ENCODE measurements around the gene NOX5. TPM values are rescaled to one million over a fixed set of nuclear protein-coding genes. Genes with fewer than 3 reads are reported as not detected.
"Not testable (repeated sequence)": the region's sequence is repeated elsewhere in the genome, so short reads cannot be mapped to it uniquely, and the experiment has no call there.

Gene NOX5
- total RNA-seq, 1 experiment from 2014 or later = not detected

DNA sequence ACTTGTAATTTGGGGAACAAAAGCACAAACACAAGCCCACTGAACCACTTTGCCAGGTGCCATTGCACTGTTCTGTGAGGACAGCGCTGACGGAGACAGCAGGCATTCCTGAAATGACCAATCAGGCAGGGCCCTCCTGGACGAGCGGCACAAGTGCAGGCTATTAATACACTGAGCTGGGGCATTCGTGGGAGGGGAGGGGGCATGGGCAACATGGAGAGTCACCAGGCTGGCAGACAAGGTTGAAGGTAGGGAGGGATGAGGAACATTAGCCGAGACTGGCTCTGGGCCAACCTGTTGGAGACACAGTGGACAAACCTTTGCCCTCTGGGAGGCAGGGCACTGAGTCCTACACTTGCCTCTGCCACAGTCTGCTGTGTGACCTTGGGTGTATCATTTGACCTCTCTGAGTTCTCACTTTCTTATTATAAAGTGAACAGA lies 45.6 kb downstream of the NOX5 start:
- no peak overlapping the region for H3K4me3 ChIP-seq
- H3K9me3 ChIP-seq = no peaks in the 10 kb centered on the region
- H3K36me3 ChIP-seq = no peaks in the 10 kb centered on the region
- H3K27me3 ChIP-seq = no peaks in the 10 kb centered on the region
- DNase-seq = no peak

DNA sequence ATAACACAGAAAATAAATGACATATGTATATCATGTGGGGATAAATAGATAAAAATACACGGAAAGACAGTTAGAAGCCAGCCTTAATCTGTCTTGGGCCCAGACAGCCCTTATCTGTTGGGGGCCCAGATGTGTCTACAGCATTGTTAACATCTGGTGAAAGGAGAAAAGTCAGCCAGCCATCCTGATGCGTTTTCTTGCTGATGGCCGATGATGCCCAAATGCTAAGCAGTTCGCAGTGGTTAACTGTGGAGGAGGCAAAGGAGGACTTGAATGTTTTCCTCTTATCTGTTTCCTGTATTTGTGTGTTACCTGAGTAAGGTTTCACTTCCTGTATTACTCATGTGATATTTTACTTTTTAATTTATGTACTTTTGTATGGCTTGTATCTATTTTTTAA lies 46.2 kb downstream of the NOX5 start:
- Histone ChIP-seq H3K9me3 (no peaks in the 10 kb centered on the region), H3K27me3 (no peaks in the 10 kb centered on the region), H3K36me3 (no peaks in the 10 kb centered on the region), H3K4me3 (no peak overlapping the region)
- DNase-seq = no peak

DNA sequence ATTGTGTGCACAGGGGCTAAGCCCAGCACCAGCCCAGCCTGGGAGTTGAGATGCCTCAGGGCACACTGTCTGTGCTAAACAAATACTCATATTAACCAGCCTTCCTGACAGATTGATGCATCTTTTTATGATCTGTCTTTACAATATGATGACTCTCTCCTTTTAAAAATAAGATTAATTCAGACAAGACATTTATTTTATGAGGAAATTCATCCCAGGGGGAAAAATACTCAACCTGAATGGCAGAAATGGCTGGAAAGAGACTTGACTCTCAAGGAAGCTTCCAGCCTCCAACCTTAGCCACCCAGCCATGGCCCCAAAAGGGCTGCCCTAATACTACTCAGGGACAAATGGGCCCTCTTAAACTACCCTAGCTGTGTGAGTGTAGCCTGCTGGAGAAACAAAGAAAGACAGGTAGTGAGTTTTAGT lies 46.9 kb downstream of the NOX5 start:
- Histone ChIP-seq H3K9me3 (no peaks in the 10 kb centered on the region), H3K27me3 (no peaks in the 10 kb centered on the region), H3K36me3 (no peaks in the 10 kb centered on the region), H3K4me3 (no peak overlapping the region)
- DNase-seq = no peak

DNA sequence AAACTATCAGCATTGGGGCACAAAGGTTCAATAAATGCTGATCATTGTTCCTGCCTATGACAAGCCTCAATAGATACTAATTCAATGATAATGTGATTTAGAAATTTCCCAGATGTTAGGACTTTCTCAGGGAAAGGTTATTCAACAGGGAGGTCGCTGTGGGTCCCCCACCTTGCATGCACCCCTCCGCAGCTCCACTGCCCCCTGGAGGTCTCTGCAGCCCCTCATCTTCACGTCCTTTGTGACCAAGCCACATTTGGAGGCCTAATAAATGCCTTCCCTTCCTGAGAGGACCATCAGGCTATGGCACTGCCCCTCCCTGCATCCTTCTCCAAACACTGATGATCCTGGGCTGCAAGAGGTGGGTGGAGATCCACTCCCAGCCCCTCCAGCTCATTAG lies 50.2 kb downstream of the NOX5 start:
- no peak for DNase-seq
- Histone ChIP-seq H3K36me3 (no peaks in the 10 kb centered on the region), H3K9me3 (no peaks in the 10 kb centered on the region), H3K27me3 (no peaks in the 10 kb centered on the region), H3K4me3 (no peak overlapping the region)

DNA sequence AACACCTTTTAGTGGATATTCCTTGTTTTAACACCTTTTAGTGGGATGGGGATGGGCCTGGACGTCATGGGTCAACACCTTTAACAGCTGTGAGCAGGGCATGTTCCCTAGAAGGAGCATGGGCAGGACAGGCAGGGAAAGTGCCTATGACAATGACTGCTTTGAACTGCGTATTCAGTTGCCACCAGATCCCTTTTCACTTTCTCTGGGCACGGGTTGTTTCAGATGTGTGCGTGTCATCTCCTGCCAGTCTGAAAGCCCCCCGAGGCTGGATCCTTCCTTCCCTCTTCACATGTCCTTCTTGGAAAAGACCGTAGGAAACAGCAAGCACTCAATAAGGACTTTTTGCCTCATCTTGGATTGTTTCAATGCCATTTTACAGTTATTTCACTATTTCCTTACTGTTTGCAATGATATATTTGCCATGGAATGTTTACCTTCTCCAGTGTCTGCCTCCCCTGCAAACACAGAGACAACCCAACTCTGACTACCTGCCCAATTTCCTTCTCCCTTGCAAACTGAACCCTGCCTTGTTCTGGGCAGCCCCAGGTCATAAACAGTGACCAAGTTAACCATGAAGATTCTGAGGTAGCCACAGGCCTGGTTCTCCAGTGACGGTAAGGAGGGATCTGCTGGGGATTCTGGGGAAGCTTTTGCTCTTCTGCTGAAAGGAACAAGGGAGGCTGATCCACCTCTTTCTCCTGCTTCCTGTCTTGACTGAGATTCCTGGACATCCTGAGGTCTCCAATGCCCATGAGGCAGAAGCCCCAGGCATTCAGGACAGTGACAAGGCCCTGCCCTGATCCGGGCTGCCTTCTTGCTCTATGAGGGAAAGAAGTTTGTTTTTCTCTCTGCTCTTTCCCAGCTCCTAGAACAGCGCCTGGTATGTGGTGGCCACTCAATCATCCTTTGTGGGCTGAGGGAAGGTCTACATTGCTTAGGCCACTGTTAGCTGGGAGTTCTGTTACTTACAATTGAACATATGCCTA lies 51.8 kb downstream of the NOX5 start:
- Histone ChIP-seq H3K9me3 (no peaks in the 10 kb centered on the region), H3K4me3 (no peak overlapping the region), H3K36me3 (no peaks in the 10 kb centered on the region), H3K27me3 (no peaks in the 10 kb centered on the region)
- no peak for DNase-seq

DNA sequence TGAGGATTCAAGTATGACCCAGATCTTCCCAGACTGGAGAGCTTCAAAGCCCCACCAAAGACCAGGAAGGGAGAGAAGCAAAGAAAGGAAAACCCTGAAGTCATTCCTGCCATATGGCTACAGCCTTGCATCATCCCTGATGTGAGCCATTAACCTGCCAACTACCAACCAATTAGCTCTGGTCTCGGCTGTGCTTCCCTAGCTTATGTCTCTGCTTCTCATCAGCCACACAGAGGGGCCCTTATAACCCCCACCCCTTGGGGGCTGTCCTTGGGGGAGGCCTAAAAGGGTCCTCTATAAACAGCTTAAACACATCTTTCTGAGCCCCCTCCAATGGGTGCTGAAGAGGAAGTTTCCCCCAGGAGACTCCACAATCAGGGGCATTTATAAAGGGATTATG lies 52.8 kb downstream of the NOX5 start:
- H3K4me3 ChIP-seq = no peak overlapping the region
- H3K27me3 ChIP-seq = no peaks in the 10 kb centered on the region
- no peaks in the 10 kb centered on the region for H3K36me3 ChIP-seq
- H3K9me3 ChIP-seq = peaks cover under 1% of the 10 kb centered on the region; the same call in 1 of the 2 replicates
- DNase-seq = no peak

DNA sequence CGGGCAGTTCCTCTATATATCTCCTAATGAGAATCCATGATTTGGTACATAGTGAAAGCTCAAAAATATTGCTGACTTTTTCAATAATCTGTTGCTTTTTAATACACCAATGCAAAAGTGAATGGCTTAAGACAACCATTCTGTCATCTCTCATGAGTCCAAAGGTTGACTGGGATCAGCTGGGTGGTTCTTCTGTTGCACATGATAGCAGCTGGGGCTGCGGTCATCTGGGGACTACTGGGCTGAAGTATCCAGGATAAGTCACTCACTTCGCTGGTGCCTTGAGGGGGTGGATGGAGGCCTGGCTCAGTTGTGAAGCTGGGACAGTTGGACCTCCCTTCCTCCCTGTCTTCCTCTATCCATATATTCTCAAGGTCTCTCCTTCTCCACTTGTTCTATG lies 53.7 kb downstream of the NOX5 start:
- no peak for DNase-seq
- peaks cover 3% of the 10 kb centered on the region; the same call in 1 of the 2 replicates for H3K9me3 ChIP-seq

DNA sequence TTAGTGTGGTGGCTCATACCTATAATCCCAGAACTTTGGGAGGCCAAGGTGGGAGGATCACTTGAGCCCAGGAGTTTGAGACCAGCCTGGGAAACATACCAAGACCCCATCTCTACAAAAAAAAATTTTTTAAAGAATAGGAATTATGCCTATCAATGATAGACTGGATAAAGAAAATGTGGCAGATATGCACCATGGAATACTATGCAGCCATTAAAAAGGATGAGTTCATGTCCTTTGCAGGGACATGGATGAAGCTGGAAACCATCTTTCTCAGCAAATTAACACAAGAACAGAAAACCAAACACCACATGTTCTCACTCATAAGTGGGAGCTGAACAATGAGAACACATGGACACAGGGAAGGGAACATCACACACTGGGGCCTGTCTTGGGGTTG lies 54.8 kb downstream of the NOX5 start:
- not testable (repeated sequence) for H3K9me3 ChIP-seq, H3K36me3 ChIP-seq, H3K27me3 ChIP-seq, H3K4me3 ChIP-seq, DNase-seq

More for the DNA sequence above, 53.7 kb downstream of the NOX5 start:
- no peak overlapping the region for H3K4me3 ChIP-seq
- H3K36me3 ChIP-seq = no peaks in the 10 kb centered on the region
- no peaks in the 10 kb centered on the region for H3K27me3 ChIP-seq

DNA sequence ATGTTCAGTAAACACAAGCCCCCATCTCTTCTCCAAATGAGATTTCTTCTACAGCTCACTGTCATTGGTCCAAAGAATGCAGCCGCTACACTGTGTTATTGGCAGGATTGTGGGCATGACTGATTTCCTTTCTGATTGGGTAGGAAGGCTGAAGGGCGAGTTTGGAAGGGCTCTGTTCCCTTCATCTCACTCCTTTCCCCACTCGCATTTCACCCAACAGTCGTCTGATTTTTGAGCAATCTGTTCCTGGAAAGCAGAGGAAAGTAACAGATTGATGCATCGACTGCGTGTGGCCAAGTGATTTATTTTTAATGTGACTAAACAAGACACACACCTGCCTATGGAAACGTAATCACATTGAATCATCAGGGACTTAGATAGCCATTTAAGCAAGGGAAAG lies 55.5 kb downstream of the NOX5 start:
- Histone ChIP-seq H3K27me3 (no peaks in the 10 kb centered on the region), H3K4me3 (no peak overlapping the region), H3K36me3 (no peaks in the 10 kb centered on the region), H3K9me3 (peaks cover 3% of the 10 kb centered on the region; the same call in 1 of the 2 replicates)
- no peak for DNase-seq

DNA sequence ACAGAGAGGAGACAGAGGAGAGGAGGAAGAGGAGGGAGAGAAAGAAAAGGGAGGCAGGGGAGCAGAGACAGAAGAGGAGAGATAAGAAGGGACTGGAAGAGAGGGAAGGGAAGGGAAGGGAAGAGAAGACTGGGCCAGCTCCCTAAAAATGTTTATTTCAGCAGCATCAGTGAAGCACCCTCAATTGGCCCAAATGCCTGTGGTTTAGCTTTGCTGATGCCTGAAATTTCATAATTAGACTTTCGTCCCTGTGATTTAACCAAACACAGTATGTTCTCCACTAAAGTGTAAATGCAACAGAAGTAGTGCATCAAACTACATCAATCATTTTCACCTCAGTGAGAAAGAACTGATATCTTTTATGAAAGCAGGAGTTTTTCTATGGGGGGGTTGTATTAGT lies 55.9 kb downstream of the NOX5 start:
- Histone ChIP-seq H3K36me3 (no peaks in the 10 kb centered on the region), H3K9me3 (peaks cover 3% of the 10 kb centered on the region; the same call in 1 of the 2 replicates), H3K27me3 (no peaks in the 10 kb centered on the region), H3K4me3 (no peak overlapping the region)
- no peak for DNase-seq

DNA sequence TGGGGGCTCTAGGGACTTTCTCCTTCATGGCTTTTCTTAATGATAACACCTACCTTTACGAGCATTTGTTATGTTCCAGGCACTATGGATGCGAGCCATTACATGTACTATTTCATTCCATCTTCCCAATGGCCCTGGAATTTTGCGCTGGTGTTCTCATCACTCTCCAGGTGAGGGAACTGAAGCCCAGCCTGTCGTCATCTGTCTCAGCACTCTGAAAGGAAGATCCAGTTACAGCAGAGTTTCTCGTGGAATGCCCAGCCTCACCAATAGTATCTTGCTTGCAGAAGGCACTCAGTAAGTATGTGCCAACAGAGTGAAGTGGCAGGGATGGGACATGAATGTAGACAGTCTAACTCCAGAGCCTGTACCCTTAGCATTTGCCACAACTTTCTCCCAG lies 56.8 kb downstream of the NOX5 start:
- Histone ChIP-seq H3K27me3 (no peaks in the 10 kb centered on the region), H3K4me3 (no peak overlapping the region), H3K36me3 (no peaks in the 10 kb centered on the region), H3K9me3 (peaks cover 3% of the 10 kb centered on the region; the same call in 1 of the 2 replicates)
- DNase-seq = no peak

DNA sequence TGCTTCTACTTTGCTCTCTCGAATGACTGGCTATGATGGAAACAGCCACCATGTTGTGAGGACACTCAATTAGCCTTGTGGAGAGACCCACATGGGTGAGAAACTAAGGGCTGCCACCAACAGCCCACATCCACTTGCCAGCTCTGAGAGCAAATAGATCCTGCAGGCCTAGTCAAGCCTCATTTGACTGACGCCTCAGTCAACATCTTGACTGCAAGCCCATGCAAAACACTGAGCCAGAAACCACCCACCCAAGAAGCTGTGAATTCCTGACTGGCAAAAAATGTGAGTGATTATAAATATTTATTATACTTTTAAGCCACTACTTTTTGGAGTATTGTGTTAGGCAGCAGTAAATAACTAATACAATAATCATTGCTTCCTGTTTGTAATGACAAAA lies 58.4 kb downstream of the NOX5 start:
- H3K36me3 ChIP-seq = no peaks in the 10 kb centered on the region
- H3K27me3 ChIP-seq = no peaks in the 10 kb centered on the region
- no peak for DNase-seq
- no peak overlapping the region for H3K4me3 ChIP-seq
- H3K9me3 ChIP-seq = peaks cover 3% of the 10 kb centered on the region; the same call in 1 of the 2 replicates

DNA sequence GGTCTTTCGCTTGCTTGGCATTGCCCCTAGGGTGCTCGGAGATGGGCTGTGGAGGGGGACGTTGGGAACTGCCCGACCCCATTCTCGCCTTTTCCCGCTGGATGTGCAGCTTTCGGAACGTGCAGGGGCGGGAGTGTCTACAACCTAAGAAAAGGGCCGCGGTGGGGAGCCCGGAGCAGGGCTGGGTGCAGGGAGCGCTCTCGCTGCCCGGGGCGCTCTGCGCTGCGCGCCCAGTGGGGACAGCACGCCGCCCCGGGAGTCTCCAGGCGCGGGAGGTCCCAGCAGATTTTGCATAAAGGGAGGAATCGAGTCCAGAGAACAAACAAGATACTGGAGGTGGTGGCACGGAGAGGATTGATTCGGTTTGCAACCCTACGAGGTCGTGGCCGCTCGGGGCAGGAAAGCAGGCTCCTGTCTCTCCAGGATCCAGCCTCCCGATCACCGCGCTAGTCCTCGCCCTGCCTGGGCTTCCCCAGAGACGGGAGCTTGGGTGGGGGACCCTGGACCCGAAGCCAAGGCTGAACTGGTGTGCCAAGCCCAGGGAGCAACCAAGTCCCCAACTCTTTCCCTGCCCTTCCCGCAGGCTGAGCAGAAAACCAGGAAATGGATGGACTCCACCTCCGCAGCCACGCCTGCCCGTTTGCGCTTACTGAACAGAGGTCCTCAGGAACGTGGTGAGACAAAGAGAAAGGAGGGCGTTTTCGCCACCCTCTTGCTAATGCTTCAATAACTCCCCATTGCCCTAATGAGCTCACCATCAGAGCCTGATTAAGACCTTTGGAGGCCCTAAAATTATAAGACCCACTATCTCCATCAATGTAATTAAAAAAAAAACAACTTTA lies 59.7 kb downstream of the NOX5 start:
- peaks cover 3% of the 10 kb centered on the region; the same call in 1 of the 2 replicates for H3K9me3 ChIP-seq
- H3K27me3 ChIP-seq = no peaks in the 10 kb centered on the region
- no peaks in the 10 kb centered on the region for H3K36me3 ChIP-seq
- peak overlapping the region; percentile 61 for H3K4me3 ChIP-seq
- DNase-seq = peak; percentile 71

DNA sequence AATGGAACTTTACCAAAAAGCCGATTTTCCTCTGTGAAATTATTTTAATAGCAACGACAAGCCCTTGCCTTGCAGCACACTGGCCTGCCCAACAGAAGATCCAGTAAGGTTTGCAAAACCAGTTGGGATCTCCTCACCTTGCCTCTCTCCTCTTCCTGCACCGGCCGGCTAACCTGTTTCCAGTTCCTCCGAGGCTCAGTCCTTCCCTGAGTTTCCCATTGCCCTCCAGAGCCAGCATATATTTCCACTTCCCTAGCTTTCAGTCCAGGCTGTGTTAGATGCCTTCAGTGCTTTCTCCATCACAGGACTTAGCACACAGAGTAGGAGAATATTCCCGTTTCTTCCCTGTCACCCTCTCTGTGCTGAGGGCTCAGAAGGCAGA lies 60.3 kb downstream of the NOX5 start:
- no peaks in the 10 kb centered on the region for H3K36me3 ChIP-seq
- peaks cover 3% of the 10 kb centered on the region; the same call in 1 of the 2 replicates for H3K9me3 ChIP-seq
- peak overlapping the region; percentile 61 for H3K4me3 ChIP-seq
- DNase-seq = no peak
- H3K27me3 ChIP-seq = no peaks in the 10 kb centered on the region

DNA sequence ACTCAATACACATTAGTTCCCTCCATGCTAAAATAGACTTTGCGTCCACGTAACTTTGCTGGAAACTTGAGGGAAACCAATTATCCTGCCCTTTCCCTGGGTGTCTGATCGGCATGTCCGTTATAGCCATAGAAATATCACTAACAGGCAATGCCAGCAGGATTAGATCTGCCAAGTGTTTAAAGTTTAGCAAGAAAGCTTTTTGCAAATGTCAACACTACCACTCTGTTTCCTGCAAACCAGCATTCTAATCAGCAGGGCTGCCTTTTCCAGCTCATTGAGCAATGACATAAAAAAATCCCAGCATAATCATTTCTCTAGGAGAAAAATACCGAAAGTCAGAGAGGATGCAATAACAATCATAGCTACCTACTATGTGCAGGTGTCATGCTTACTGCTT lies 60.9 kb downstream of the NOX5 start:
- Histone ChIP-seq H3K27me3 (no peaks in the 10 kb centered on the region), H3K36me3 (no peaks in the 10 kb centered on the region), H3K9me3 (peaks cover 3% of the 10 kb centered on the region; the same call in 1 of the 2 replicates), H3K4me3 (no peak overlapping the region)
- DNase-seq = no peak

DNA sequence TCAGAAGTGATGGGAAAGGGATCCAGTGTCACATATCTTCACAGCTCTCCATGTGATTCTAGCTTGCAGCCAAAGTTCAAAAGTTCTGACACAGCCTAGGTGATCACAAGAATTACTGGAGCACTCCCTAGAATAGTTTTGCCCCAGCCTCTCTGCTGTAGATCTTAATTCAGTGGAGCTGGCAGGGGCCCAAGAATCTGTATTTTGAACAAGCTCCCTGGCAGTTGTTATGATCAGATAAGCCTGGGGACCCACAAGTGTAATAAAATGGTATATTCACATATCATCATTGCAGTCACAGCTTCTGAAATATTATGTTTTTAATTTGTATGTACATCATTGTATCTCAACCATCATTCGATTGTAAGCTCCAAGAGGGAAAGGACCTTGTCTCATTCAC lies 62.3 kb downstream of the NOX5 start:
- Histone ChIP-seq H3K4me3 (no peak overlapping the region), H3K36me3 (no peaks in the 10 kb centered on the region), H3K9me3 (peaks cover 3% of the 10 kb centered on the region; the same call in 1 of the 2 replicates), H3K27me3 (no peaks in the 10 kb centered on the region)
- DNase-seq = no peak

DNA sequence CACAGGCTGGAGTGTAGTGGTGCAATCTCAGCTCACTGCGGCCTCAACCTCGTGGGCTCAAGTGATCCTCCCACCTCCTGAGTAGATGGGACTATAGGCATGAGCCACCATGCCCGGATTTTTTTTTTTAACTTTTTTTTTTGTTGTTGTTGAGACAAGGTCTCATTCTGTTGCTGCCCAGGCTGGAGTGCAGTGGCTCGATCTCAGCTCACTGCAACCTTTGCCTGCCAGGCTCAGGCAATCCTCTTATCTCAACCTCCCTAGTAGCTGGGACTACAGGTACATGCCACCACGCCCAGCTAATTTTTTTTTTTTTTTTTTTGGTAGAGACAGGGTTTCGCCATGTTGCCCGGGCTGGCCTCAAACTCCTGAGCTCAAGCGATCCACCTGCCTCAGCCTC lies 64.1 kb downstream of the NOX5 start:
- no peak for DNase-seq
- Histone ChIP-seq H3K9me3 (no peaks in the 10 kb centered on the region), H3K27me3 (no peaks in the 10 kb centered on the region), H3K4me3 (no peak overlapping the region), H3K36me3 (no peaks in the 10 kb centered on the region)
